ENCODE data around the gene ARL5C.
A peak's percentile ranks its signal among the peaks of the same experiment; 100 is the strongest.
"Not testable (repeated sequence)": the region's sequence is repeated elsewhere in the genome, so short reads cannot be mapped to it uniquely, and the experiment has no call there.

The ARL5C gene

DNA sequence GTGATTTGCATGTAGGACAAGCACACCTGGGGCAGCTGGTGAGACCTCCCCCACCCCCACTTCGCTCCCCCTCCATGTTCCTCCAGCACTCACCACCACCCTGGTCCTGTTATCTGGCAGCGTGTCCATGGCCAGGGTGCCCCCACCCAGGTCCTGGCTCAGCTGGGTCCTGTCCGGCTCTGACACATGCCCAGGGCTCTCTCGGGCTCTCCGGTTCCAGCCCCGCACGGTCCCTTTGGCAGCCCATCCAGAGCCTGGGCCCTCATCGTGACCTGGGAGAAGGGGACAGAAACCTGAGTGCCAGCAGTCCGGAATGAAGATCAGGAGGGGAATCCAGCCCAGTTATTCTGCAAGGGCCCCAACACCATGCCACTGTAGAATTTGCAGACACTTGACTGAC, 26.4 kb downstream of the ARL5C start:
- no peak for DNase-seq

DNA sequence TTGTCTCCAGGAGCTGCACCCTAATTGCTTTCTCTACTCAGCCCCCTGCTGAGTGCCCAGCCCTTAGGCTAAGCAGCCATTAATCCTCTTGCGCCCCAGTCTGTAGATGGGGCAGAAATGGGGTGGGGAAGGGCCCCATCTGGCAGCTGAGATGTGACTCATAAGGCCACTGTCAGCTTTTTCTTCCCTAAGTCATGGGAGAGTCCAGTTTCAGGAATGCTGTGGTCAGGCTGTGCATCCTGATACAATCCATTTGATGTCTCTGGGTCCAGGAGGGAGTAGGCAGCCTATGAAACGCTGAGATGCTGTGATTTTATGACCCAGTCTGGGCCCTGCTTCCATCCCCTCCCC, 26.8 kb downstream of the ARL5C start:
- no peak for DNase-seq

DNA sequence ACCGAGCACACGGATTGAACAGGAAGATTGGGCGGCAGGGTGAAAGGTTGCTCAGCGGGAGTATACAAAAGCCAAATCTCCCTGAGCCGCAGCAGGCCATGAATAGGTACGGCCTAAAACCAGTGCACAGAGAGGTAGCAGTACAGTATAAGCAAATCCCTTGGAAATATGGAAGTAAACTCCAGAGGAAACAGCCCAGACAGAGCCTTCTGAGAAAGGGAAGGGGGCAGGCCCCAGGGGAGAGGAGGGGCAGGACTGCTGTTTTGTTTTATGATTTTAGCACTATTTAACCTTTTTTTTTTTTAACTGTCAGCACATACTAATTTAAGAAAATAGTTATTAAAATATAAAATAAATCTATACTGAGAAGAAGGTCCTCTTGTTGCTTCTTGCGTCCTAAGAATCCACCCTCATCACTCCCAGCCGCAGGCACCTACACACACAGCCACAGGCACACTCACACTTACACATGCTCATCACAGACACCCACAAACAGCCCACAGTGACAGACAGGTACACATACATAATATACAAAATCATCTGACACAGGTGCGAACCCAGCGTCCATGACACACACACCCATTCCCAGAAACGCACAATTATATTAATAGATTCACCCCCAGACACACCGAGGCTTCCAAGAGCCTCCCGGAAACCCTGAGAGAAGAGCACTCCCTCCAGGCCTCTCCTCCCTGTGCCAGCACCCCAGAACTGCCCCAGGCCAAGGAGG, 27.4 kb downstream of the ARL5C start:
- DNase-seq: no peak

DNA sequence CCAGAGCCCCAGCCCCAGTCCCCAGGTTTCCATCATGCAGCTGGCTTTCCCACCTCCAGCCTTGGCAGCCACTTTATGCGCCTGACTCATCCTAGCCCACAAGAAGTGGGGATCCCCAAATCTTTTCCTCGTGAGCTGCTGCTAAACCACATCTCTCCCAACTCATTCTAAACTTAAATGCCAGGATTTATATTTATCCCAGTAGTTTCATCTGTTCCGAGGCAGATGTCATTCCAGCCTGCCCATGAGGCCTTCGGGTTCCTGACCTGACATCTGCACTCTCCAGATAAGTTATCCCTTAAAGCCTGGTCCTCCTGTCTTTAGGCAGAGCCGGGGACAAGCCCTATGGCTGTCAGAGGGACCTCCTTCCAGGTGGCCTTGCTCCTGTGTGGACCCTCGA, 31.1 kb downstream of the ARL5C start:
- DNase-seq: no peak

DNA sequence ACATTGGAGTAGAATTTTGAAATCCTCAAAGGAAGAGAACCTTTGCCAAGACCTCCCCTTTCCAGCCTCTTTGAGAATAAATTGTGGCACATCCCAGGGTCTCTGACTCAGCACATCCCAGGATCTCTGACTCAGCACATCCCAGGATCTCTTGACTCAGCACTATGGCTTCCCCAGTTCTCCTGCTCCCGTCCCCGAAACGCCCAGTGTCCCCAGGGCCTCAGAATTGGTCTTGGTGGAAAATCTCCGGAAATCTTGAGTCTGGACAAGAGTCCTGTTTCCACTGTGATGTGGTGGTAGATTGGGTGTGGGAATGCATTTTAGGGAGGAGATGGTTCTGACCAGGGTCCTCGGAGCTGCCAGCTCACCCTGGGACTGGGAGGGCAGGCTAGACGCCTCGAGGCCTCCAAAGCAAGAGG, 33.8 kb downstream of the ARL5C start:
- DNase-seq: no peak

DNA sequence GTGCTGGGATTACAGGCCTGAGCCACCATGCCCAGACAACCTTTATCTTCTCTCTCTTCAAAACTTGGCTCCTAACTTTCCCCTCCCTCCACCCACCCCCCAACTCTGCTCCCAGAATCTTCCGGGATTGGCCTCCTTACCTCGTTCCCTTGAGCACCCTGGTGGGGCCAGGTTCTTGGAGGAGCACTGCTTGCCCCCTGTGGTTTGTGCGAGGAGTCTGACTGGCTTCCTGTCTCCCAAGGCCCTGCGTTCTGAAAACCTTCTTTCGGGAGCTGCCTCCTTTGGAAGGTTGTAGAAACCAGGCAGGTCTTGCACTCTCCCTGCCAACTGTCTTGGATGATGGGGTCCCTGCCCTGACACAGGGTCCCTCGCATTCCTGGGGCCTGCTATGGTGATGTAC, 34.3 kb downstream of the ARL5C start:
- no peak for DNase-seq

DNA sequence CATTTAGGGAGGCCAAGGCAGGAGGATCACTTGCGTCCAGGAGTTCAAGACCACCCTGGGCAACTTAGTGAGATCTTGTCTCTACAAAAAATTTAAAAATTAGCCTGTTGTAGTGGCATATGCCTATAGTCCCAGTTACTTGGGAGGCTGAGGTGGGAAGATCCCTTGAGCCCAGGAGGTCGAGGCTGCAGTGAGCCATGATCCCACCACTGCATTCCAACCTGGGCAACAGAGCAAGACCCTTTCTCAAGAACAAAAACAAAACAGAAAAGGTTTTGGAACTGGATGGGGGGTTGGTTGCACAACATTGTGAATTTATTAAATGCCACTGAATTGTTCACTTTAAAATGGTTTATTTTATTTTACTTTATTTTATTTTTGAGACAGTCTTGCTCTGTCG, 35.8 kb downstream of the ARL5C start:
- no peak for DNase-seq

DNA sequence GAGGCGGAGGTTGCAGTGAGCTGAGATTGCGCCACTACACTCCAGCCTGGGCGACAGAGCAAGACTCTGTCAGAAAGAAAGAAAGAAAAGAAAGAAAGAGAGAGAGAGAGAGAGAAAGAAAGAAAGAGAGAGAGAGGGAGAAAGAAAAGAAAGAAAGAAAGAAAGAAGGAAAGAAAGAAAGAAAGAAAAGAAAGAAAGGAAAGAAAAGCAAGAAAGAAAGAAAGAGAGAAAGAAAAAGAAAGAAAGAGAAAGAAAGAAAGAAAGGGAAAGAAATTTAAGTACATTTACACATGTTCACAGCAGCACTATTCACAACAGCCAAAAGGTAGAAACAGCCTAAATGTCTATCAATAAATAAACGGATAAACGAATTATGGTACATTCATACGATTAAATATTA, 36.4 kb downstream of the ARL5C start:
- DNase-seq: not testable (repeated sequence)

DNA sequence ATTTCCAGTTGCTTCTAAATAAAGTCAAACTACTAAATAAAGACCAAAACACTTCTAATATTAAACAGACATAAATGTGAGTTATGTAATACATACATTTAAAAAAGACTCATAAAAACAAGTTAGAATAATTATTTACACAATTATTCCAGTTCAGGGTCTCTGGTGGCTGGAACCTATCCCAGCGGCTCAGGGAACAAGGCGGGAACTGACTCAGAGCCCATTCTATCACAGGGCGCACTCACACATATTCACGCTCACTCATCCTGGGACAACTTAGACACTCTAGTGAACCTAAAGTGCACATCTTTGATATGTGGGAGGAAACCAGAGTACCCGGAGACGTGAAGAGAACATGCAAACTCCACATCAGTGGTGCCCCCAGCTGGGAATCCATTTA, 39.5 kb downstream of the ARL5C start:
- DNase-seq: no peak

DNA sequence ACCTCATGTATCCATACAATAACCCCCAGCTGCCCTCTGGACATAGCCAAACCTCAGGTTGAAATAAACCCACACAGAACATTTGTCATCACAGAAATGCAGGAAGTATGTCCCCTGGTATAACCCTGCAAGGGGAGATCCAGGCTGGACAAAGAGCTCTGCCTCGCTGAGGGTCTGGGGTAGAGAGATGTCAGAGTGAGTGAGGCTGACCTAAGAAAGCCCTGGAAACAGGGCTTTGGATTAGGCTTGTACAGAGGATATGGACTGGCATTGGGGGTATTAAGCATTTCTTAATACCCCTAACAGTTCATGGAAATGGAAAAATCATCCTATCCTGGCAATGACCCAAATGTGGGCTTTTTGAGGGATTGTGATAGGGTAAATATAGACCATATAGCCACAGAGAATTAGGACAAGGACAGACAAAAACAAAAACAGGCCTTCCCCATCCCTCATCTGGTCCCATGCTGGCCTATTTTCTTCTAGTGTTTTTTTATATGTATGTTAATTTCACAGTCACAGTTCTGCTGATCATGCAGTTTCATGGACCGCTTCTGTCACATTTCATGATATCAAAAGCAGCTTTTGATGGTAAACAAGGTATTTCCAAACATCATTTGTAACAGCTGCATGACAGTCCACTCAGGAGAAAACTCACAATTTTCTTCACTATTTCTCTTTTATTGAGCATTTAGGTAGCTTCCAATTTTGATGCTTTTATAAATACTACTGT, 40.7 kb downstream of the ARL5C start:
- no peak for DNase-seq

DNA sequence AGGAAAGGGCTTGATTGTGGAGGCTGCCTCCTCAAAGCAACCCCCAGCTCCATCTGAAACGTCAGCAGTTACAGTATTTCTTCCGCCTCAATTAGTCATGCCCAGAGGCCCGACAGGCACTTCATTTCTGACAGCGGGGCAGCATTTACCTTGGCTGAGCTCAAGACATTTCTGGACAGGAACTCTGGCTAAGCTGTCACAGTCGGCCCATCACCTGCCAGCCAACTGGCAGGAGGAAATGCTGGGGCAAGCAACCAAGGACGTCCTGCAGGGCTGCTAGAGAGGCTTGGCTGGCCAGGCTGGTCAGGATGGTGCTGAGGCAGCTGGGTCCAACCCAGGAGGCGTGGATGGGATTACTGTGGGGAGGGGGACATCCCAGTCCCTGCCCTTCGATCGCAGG, 42.3 kb downstream of the ARL5C start:
- DNase-seq: no peak

DNA sequence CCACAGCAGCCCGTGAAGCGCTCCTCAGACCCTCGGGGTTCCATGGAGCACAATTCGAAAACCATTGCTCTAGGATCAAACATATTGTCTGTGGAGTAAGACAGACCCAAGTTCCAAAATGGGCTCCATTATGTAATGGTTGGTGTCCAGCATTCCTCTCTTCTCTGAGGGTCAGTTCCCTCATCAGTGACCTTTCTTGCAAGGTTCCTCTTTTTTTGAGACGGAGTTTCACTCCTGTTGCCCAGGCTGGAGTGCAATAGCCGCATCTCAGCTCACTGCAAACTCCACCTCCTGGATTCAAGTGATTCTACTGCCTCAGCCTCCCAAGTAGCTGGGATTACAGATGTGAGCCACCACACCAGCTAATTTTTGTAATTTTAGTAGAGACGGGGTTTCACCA, 43.0 kb downstream of the ARL5C start:
- DNase-seq: no peak

DNA sequence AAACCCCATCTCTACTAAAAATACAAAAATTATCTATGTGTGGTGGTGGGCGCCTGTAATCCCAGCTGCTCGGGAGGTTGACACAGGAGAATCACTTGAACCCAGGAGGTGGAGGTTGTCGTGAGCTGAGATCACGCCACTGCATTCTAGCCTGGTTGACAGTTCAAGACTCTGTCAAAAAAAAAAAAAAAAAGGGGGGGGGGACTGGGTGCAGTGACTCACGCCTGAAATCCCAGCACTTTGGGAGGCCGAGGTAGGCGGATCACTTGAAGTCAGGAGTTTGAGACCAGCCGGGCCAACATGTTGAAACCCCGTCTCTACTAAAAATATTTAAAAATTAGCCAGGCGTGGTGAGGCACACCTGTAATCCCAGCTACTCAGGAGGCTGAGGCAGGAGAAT, 44.0 kb downstream of the ARL5C start:
- not testable (repeated sequence) for DNase-seq

DNA sequence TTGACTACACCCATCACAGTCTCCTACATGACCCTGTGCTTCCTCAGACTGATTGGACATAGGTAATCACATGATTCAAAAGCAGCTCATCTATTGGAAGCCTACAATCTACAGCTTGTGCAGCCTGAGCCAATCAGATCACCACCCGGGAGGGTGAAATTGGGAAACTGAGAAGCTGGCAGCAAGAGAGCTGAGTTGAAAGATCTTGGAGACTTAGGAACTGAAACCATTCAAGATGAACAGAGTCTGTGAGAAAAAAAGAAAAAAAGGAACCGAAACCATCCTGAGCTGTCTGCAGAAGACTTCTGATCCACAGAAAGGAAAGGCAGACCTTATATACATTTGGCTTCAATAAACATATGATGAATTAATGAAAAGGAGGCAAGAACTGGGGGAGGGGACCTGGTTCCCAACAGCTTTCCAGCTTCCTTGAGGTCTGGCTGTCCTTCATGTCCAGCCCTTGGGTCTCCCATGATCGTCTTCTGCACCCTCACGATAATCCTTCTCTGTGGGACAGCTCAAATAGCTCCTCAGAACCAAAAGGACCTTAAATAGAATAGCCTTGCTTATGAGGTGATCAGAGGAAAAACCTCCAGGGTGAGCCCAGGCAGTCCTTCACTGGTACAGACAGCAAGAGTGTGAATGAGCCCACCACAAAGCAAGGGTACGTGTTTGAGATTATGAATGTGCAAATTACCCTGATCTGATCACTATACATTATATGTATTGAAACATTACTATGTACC, 47.1 kb downstream of the ARL5C start:
- DNase-seq: no peak

DNA sequence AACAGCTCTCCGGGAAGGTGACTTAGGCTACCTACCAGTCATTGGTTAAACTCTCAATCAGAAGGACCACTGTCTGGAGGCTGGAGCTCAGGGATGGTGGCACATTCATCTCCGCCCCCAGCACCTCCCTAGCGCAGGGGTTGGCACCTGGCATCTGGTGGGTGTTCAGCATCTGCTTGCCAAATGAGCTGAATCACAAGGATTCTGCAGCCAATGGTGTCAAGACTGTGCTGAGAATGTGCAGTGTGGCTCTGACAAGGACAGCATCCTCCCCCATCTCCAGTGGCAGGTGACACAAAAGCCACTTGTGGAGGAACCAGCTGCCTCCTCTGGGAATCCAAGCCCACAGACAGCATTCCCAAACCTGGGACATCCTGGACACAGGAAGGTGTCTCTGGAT, 49.7 kb downstream of the ARL5C start:
- no peak for DNase-seq

DNA sequence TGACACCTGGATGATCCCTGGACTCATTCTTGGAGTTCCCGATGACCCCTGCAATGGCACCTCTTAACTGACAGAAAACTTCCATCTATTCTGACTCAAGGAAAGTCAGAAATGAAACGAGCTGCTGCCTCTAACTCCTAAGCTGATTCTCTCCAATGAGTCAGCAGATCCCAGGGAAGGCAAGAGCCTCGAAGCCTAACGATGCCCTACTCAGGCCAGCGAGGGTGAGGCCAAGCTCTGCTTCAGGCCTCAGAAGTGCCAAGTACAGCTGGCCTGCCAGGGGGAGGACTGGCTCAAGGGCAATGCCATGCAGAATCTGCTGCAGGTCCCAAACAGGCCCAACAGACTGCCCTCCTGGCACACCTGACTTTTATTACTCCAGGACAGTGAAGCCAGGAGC, 50.8 kb downstream of the ARL5C start:
- DNase-seq: no peak

DNA sequence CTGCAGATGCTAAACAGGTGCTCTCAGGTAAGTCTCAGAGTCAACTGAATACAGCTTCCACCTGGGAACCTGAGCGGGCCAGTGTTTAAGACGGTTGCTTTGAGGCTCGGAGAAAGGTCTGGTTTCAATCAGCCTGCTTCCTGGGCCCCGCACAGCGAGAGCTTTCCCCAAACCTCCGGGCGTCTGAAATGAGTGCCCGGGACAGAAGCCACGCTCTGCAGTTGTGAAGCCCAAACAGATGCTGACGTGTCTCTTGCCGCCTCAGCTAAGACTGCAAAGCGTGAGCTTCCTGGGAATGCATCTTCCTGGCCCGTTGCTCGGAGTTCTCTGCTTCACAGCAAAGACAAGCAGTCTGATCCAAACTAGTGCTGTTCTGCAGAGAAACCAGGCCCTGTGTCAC, 51.2 kb downstream of the ARL5C start:
- DNase-seq: no peak

DNA sequence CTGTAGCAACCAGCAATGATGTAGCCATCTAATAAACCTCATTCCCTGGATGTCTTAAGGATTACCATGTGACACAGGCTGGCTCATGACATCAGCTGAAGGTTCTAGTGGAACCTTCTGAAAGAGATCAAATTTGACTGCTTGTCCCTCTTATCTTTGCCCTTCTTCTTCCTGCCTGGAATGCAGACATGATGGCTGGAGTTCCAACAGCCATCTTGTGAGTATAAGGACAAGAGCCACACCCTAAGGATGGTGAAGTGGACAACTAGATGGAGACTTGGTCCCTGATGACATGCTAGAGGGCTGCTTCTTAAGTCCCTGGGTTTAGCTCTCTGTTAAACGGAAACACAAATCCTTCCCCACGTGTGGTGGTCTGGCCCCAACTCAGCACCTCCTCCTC, 52.1 kb downstream of the ARL5C start:
- DNase-seq: no peak

DNA sequence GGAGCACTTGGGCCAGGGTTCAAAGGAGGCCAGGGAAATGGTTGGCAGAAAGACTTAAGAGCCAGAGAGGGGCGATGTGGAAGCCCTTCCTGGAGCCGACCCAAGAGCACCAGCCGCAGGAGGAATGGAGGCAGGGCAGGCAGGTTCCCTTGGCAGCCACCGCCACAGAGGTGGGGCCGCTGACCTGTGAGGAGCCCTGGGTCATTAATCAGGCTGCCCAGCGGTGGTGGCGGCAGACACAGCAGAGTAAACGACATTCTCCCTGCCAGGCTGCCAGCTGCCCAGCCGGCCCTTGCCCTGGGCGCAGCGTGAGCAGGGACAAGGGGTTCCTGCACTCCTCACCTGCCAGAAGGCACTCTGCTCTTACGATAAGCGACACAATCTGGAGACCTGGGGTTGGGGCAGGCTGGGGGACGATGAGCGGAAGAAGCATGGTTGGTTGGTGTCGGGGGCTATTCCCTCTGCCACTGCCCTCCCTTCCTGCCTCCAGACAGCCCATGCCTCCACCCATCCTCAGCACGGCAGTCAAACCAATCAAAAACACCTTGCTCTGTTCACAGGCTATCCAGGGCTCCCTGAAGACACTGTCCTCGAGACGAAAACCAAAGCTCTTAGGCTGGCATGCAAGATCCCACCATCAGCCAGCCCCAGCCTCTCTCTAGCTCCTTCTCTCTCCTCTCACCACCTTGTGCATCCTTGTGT, 55.4 kb downstream of the ARL5C start:
- peak in 2 of 3 experiments; percentile 66 to 86 for DNase-seq

DNA sequence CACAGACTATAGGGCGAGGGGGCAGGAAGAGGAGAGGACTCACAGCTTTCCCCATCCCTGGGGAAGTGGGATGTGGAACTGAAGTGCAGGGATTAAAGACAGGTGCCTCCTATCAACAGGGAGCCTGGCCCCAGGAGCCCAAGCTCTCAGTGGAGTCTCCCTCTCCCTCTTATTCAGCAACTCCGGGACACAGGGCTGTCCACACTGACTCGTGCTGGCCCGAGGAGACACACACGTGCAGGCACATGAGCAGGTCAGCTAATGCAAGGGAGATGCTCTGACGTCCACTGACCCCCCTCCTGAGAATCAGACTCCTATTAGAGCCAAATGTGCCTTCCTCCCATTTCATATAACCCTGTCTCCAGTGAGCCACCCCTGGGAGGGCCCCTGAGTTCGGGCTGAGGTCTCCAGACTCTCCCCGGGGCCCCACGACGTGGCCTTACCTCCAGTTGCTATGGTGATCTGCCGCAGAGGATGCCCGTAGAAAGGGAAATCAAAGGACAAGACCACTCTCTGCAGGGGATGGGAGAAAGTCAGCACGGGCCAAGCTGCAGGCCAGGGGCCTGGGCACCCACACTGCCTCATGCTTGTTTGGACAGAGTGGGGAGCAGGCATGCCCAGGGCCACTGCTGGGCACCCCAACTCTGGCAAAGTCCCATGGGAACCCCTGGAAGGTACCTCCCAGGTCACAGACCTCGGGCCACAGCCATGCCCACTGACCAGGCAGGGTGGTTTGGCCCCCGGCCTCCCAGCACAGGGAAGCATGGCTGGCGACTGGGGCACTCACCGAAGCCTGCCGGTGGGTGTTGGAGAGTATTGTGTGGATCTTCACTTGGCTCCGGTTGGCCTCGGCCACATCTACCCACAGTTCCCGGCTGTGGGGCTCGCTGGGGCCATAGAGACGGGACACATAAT, 57.2 kb downstream of the ARL5C start:
- DNase-seq: no peak

DNA sequence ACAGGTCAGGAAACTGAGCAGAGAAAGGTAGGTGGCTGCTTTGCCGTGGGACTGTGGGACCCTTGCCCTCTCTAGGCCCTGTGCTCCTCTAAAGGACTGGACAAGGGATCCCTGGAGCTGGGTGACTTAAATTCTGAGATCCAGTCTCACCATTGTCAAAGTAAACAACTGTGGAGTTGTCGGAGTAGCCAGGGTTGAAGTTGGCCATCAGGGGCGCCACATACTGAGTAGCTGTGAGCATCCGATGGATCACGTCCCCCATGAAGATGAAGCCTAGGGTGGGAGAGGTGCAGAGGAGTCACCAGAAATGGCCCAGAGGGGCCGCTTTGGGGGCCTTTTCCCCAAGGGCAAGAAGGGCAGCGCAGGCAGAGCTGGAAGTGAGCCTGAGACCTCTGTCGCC, 58.0 kb downstream of the ARL5C start:
- DNase-seq: no peak

DNA sequence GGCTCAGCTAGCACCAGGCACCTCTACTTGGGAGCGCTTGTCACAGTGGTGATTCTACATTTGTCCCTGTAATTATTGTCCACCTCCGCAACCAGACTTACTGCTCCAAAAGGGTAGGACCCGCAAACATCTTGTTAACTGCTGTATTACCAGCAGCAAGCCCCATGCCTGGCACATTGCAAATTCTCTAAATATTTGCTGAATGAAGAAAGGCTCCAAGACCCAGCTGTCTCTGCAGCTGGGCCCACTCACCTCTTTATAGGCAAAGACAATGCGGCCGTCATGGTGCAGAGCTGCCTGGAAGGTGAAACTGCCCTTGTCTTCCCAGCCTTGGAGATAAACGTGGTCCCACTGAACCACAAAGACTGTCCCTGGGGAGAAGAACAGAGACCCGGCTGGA, 58.8 kb downstream of the ARL5C start:
- no peak for DNase-seq
